Body of pancreas (tissue), 4 donors: ENCODE data around the gene FOXO3. TPM values are rescaled to one million over a fixed set of nuclear protein-coding genes. Genes with fewer than 3 reads are reported as not detected.
A peak's percentile ranks its signal among the peaks of the same experiment; 100 is the strongest.
"Not testable (repeated sequence)": the region's sequence is repeated elsewhere in the genome, so short reads cannot be mapped to it uniquely, and the experiment has no call there.

Experiments used
- ATAC-seq: fragments of 150-250 bp; one replicate; pipeline ENCODE4 v1.9.1; 2016
- DNase-seq, 4 donors: peaks; one replicate each; pipeline ENCODE4 v3.0.0-alpha.2; 2019
- H3K27ac ChIP-seq, 4 donors: fragments of 200-600 bp; sonication (generic); 1 replicate in 3 of 4; 2 replicates in 1 of 4; pipeline versions ENCODE4 v1.5.1 to v1.6.1; 2016 to 2019; ENCODE audit warnings: mild to moderate bottlenecking in 1 of 4, mixed read lengths in 1 of 4, moderate library complexity in 1 of 4
- H3K27me3 ChIP-seq, 2 donors: fragments of 200-600 bp; sonication (generic); one replicate each; pipeline ENCODE4 v1.6.0; 2016; ENCODE audit warnings: mild to moderate bottlenecking in 1 of 2
- H3K36me3 ChIP-seq, 2 donors: fragments of 200-600 bp; sonication (generic); replicated peaks in 1 of 2; 2 replicates each; pipeline ENCODE4 v1.5.1; 2016; ENCODE audit warnings: low read depth in 2 of 2; ENCODE audit not compliant: insufficient read depth in 1 of 2
- H3K4me1 ChIP-seq: fragments of 200-600 bp; sonication (generic); one replicate; pipeline ENCODE4 v1.6.0; 2016
- H3K4me3 ChIP-seq, 2 donors: fragments of 200-600 bp; sonication (generic); 1 replicate in 1 of 2; 2 replicates in 1 of 2; pipeline ENCODE4 v1.5.1; 2016 to 2019
- H3K9me3 ChIP-seq, 3 donors: fragments of 200-600 bp; sonication (generic); 1 replicate in 2 of 3; 2 replicates in 1 of 3; pipeline ENCODE4 v1.5.1; 2016
- POLR2A ChIP-seq, 3 donors: fragments of 450-650 bp; IDR thresholded peaks; one replicate each; pipeline ENCODE4 v1.6.1; 2016; ENCODE audit warnings: antibody characterized with exemption in 3 of 3, mild to moderate bottlenecking in 2 of 3
- WGBS, 2 donors: methylation state at CpG; one replicate each; pipeline ENCODE4 v1.1.5; 2017; 5-methylcytosine and 5-hydroxymethylcytosine counted together
- intact Hi-C: fragments of 100-400 bp; cut with DNase I; formaldehyde crosslinking; loops from one replicate; pipeline ENCODE4 v1.15.1; 2023
- total RNA-seq, 2 donors: library from RNA; depleted of rRNA; stranded (reverse); fragments of >200 nt; gene quantifications; one replicate each; pipeline ENCODE4 v1.1.0, GENCODE V29; 2016
- TF ChIP-seq, protein P1 (sequence below), 7 experiments: fragments of 450-650 bp in 4 of 7; fragments of 200-600 bp in 3 of 7; sonication (generic) in 3 of 7; IDR thresholded peaks; one replicate each; pipeline ENCODE4 v1.5.1; 2016 to 2019; ENCODE audit warnings: antibody characterized with exemption in 7 of 7

Gene FOXO3
- total RNA-seq, 2 donors from 2014 or later, result 62.8 to 69.5 TPM

DNA sequence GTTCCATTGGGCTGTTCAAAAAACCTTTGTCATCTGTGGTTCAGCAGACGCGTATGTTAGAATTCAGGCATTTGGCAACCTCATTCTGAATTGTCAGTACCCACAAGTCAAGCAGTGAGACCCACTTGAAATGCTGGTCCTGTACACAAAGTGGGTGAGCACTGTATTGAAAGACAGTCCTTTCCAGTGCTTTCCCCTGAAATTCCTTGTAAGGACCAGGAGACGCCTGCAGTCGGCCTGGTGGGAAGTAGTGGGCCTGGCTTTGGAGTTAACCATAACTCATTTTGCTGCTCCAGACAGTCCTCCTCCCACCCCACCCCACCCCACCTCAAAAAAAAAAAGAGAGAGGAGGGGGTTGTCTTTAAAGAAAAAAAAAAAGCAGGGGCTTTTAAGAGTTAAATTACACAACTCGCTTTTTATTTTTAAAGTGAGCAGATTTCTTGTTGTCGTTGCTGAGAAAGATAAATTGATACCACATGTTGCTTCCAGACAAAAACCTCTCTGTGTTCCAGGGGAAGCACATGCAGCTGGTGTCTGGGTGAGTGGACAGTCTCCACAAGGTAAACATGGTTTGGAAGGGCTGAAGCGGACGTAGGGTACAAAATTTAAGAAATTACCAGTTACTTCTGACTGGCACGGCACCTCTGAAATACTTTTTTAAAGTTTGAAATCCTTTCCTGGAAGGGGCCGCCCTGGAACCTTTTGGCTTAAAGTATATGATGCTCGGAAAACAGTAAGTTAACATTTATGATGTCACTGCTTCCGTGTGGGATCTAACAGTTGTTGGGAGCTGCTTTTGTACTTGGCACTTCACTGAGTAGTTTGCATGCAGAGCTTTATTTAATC is 95.3 kb downstream of the FOXO3 start:
- DNase-seq (peak in 1 of 4 donors; percentile 38), ATAC-seq (peak; percentile 45)
- H3K27me3 ChIP-seq, result no peaks in the 10 kb centered on the region
- intact Hi-C loops, result no loop called here
- no peaks in the 10 kb centered on the region for H3K36me3 ChIP-seq
- H3K27ac ChIP-seq, result peak overlapping the region in 3 of 4 donors; percentile 1 to 73 (median 58)
- no peaks in the 10 kb centered on the region for H3K9me3 ChIP-seq
- 45 to 46% methylated on average over 12 of the region's 12 CpGs for WGBS, 2 donors
- H3K4me3 ChIP-seq, result no peak overlapping the region
- TF ChIP-seq POLR2A (IDR thresholded peaks at IDR 0.05), result no peak
- TF ChIP-seq, protein P1, sequence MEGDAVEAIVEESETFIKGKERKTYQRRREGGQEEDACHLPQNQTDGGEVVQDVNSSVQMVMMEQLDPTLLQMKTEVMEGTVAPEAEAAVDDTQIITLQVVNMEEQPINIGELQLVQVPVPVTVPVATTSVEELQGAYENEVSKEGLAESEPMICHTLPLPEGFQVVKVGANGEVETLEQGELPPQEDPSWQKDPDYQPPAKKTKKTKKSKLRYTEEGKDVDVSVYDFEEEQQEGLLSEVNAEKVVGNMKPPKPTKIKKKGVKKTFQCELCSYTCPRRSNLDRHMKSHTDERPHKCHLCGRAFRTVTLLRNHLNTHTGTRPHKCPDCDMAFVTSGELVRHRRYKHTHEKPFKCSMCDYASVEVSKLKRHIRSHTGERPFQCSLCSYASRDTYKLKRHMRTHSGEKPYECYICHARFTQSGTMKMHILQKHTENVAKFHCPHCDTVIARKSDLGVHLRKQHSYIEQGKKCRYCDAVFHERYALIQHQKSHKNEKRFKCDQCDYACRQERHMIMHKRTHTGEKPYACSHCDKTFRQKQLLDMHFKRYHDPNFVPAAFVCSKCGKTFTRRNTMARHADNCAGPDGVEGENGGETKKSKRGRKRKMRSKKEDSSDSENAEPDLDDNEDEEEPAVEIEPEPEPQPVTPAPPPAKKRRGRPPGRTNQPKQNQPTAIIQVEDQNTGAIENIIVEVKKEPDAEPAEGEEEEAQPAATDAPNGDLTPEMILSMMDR (IDR thresholded peaks at IDR 0.05), result no peak
- H3K4me1 ChIP-seq, result peaks cover 87% of the 10 kb centered on the region

DNA sequence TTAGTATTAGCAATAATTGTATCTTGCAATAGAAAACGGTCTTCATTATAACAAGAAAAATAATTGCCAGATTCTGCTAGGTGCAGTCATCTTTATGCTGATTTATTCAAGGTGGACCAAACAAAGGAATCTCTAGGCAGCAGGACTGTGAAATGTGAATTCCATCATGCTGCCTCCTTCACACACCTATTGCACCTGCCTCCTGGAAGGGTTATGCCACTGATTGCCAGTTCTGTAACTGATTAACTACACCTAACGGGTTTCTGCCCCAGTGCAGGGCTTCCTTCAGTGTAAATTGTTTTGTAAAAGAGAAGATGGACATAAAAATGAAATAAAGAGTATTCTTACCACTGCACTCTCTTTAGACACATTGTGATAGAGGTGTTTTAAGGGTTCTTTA is 96.1 kb downstream of the FOXO3 start:
- ATAC-seq, result peak; percentile 78
- H3K36me3 ChIP-seq, result no peaks in the 10 kb centered on the region
- H3K4me3 ChIP-seq, result no peak overlapping the region
- TF ChIP-seq, protein P1 (IDR thresholded peaks at IDR 0.05), result no peak
- TF ChIP-seq POLR2A (IDR thresholded peaks at IDR 0.05), result no peak
- 15 to 18% methylated on average over 2 of the region's 2 CpGs for WGBS, 2 donors
- no peaks in the 10 kb centered on the region for H3K9me3 ChIP-seq
- no peaks in the 10 kb centered on the region for H3K27me3 ChIP-seq
- DNase-seq, result peak in 3 of 4 donors; percentile 42 to 56 (median 45)
- H3K27ac ChIP-seq, result peak overlapping the region in 3 of 4 donors; percentile 1 to 73 (median 58)
- peaks cover 86% of the 10 kb centered on the region for H3K4me1 ChIP-seq
- intact Hi-C loops, result no loop called here

DNA sequence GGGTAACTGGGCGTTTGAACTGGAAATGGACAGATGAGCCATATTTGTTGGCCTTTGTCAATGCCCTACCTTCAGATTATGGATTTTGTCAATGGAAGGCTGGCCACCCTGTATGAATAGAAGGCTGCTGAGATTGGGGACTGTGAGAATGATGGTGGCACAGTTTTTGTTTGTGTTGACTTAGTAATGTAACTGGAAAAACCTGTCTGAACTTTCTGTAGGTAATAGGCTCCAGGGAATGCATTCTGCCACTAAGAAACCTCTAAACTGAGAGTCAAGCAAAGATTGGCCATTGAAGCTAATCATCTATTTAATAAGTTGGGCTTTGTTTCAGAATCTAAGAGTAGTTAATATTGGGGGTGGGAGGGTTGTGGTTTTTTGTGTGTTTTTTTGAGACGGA is 97.5 kb downstream of the FOXO3 start:
- 86 to 97% methylated on average over 2 of the region's 2 CpGs for WGBS, 2 donors
- intact Hi-C loops, result no loop called here
- ATAC-seq, result no peak

DNA sequence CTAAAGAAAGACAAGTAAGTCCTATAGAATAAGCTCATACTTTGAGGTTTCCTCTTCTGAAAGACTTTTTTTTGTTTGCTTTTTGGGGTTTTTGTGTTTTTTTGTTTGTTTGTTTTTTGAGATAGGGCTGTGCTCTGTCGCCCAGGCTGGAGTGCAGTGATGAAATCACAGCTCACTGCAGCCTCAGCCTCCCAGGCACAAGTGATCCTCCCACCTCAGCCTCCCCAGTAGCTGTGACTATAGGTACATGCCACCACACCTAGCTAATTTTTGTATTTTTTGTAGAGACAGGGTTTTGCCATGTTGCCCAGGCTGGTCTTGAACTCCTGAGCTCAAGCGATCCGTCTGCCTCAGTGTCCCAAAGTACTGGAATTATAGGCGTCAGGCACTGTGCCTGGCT is 98.1 kb downstream of the FOXO3 start:
- WGBS, 2 donors, result 88 to 91% methylated on average over 4 of the region's 4 CpGs
- not testable (repeated sequence) for ATAC-seq

More for the DNA sequence above, 97.5 kb downstream of the FOXO3 start:
- TF ChIP-seq, protein P1 (IDR thresholded peaks at IDR 0.05), result no peak
- no peak for TF ChIP-seq POLR2A (IDR thresholded peaks at IDR 0.05)
- no peak for DNase-seq
- H3K9me3 ChIP-seq, result no peaks in the 10 kb centered on the region
- H3K27me3 ChIP-seq, result no peaks in the 10 kb centered on the region
- H3K27ac ChIP-seq, result peak overlapping the region in 1 of 4 donors; percentile 4
- no peak overlapping the region for H3K4me3 ChIP-seq
- H3K36me3 ChIP-seq, result no peaks in the 10 kb centered on the region
- H3K4me1 ChIP-seq, result peaks cover 86% of the 10 kb centered on the region

DNA sequence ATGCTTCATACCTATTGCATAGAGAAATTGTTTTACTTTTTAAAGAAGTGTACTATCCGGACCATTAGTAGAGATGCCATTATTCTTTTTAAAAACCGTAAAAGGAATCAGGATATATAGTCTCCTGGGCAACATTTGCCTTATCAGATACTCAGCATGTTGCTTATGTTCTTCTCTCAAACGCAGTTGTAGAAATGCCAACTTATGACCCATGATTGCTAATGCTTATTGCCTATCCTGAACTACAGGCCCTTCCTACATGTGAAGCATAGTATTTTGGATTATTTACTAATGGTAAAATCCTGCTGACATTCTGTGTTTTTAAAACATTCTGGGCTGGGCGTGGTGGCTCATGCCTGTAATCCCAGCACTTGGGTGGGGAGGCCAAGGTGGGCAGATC is 99.5 kb downstream of the FOXO3 start:
- Histone ChIP-seq H3K9me3 (no peaks in the 10 kb centered on the region), H3K27me3 (no peaks in the 10 kb centered on the region), H3K27ac (no peak overlapping the region), H3K4me1 (peaks cover 71% of the 10 kb centered on the region), H3K4me3 (no peak overlapping the region), H3K36me3 (peaks cover 0 to 6% of the 10 kb centered on the region in 2 donors)
- intact Hi-C loops, result no loop called here
- DNase-seq (no peak), ATAC-seq (no peak)
- TF ChIP-seq, protein P1 (IDR thresholded peaks at IDR 0.05), result no peak
- no peak for TF ChIP-seq POLR2A (IDR thresholded peaks at IDR 0.05)
- WGBS, 2 donors, result 68 to 72% methylated on average over 4 of the region's 4 CpGs

More for the DNA sequence above, 98.1 kb downstream of the FOXO3 start:
- H3K9me3 ChIP-seq, H3K36me3 ChIP-seq, DNase-seq, H3K27ac ChIP-seq, H3K4me3 ChIP-seq, intact Hi-C loops, H3K27me3 ChIP-seq: not testable (repeated sequence)
- H3K4me1 ChIP-seq, result peaks cover 80% of the 10 kb centered on the region
